Measurements from ENCODE around the gene ZNF423.

ZNF423 gene

DNA sequence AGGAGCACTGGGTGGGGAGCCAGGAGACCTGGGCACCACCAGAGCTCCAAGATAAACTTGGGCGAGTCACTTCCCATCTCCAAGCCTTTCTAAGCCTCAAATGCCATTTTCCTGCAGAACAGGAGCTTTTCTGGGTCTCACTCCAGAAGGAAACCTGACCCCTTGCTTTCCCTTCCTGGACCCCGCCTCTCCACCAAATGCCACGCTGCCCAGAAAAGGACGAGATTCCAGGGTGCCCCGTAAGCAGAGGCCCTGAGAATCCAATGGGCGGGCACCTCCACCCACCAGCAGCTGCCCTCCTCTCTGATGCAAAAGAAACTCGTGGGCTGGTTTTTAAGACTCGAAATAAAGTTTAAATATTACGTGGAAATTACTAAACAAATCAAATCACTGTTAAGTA is 31.3 kb downstream of the ZNF423 start:
- no peak for DNase-seq (ENCODE audit: insufficient read length, low spot score)
- FAIRE-seq = no peak
- TF ChIP-seq, protein P1, sequence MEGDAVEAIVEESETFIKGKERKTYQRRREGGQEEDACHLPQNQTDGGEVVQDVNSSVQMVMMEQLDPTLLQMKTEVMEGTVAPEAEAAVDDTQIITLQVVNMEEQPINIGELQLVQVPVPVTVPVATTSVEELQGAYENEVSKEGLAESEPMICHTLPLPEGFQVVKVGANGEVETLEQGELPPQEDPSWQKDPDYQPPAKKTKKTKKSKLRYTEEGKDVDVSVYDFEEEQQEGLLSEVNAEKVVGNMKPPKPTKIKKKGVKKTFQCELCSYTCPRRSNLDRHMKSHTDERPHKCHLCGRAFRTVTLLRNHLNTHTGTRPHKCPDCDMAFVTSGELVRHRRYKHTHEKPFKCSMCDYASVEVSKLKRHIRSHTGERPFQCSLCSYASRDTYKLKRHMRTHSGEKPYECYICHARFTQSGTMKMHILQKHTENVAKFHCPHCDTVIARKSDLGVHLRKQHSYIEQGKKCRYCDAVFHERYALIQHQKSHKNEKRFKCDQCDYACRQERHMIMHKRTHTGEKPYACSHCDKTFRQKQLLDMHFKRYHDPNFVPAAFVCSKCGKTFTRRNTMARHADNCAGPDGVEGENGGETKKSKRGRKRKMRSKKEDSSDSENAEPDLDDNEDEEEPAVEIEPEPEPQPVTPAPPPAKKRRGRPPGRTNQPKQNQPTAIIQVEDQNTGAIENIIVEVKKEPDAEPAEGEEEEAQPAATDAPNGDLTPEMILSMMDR (IDR thresholded peaks at IDR 0.05; ENCODE audit: insufficient read depth, missing control alignments) = no peak

DNA sequence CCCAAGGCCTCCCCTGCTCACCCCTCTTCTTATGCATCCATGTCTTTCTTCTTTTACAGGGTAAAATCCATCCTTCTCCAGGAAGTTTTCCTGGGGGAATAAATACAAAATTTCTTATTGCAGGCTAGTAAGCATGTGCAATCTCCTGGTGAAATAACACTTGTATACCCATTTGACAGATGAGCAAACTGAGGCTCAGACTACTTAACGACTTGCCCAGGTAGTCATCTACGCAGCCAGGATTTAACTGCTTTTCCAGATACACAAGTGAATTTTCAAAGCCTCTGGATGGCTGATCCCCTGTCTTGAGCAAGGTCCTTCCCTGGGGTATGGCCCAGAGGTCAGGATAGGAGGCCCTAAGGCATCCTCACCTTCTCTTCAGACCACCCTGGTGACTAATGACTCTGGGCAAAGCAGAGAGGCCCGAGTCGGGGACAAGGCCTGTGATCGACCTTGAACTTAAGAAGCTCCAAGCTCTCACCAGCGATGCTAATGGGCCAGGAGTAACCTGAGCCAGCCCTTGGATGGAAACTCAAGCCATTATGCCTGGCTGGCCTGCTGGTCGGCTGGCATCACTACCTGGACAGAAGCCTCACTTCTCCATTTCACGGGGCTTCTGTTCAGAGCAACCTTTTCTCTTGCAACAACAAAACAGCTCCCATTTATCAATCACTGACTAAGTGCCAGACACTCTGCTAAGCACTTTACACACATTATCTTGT is 33.1 kb downstream of the ZNF423 start:
- TF ChIP-seq, protein P1 (IDR thresholded peaks at IDR 0.05; ENCODE audit: insufficient read depth, missing control alignments) = no peak
- DNase-seq (ENCODE audit: insufficient read length, low spot score) (no peak), FAIRE-seq (no peak)

DNA sequence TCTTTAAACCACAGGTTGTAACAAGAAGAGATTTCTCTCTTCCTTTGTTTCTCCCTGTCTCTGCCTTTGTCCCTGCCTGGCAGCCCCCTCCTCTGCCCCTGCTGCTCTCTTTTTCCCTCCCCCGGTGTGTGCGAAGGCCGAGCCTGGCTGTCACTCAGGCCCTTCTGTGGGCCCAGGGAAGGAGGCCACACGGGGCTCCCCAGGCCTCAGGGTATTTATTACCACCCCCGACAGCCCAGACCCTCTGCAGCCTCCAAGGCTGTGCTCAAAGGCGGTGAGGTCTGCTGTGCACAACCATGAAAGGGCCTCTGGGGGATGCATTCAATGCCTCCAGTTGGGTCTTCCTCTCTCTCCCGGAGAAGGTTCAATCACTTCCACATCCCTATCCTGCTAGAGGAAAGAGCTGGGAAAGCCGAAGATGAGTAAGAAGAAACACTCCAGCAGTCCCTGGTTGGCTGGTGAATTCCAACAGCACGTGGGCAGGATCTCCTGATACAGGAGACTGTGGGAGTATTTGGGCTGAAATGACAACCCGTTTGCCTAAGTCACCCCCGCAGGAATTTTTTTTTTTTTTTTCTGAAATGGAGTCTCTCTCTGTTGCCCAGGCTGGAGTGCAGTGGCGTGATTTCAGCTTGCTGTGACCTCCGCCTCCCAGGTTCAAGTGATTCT is 34.2 kb downstream of the ZNF423 start:
- DNase-seq (ENCODE audit: insufficient read length, low spot score) = no peak
- TF ChIP-seq, protein P1 (IDR thresholded peaks at IDR 0.05; ENCODE audit: insufficient read depth, missing control alignments) = no peak
- no peak for FAIRE-seq

DNA sequence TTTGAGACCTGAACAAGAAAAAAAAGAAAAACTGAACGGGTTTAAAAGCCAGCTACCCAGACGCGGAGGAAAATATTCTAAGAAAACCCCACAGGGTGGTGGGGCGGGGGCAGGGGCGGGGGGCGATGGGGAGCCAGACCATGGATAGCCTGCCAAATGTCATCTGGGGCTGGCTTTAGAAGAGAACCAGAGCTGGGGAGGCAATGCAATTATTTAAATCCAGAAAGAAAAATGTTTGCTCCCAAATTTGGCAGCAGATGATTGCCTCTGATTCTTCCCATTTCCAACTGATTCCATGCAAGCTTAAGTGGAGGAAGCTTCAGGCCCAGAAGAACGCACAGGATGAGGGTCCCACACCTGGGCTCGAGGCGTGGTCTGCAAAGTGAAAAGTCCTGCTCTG is 34.8 kb downstream of the ZNF423 start:
- no peak for FAIRE-seq
- no peak for DNase-seq (ENCODE audit: insufficient read length, low spot score)
- TF ChIP-seq, protein P1 (IDR thresholded peaks at IDR 0.05; ENCODE audit: insufficient read depth, missing control alignments) = no peak

DNA sequence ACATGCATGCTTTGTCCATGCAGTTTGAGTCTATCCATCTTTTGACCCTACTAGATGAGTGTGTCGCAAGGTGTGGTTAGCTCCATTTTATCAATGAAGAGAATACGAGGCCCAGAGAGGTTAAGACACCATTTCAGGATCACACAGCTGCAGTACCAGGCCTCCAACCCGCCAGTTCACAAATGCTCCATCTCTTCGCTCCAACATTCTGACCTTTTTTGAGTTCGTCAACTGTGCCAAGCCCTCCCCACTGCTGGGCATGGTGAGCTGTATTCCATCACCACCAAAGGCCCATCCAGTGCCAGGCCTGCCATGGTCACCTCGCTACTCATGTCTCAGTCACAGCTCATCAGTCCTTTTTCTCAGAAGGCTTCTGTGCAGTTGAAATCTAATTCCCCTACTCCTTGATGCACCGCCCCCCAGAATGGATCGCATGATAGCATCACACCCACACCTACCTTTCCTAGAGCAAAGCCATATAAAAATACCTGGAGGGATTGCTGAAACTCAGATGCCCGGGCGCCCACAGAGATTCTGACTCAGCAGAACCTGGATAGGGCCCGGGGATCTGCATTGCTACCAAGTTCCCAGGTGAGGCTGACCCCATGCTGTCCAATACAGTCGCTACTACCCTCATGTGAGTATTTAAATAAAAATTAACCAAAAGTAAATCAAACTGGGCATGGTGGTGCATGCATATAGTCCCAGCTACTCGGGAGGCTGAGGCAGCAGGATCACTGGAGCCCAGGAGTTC is 38.0 kb downstream of the ZNF423 start:
- TF ChIP-seq, protein P1 (IDR thresholded peaks at IDR 0.05; ENCODE audit: insufficient read depth, missing control alignments) = no peak
- FAIRE-seq (no peak), DNase-seq (ENCODE audit: insufficient read length, low spot score) (no peak)

DNA sequence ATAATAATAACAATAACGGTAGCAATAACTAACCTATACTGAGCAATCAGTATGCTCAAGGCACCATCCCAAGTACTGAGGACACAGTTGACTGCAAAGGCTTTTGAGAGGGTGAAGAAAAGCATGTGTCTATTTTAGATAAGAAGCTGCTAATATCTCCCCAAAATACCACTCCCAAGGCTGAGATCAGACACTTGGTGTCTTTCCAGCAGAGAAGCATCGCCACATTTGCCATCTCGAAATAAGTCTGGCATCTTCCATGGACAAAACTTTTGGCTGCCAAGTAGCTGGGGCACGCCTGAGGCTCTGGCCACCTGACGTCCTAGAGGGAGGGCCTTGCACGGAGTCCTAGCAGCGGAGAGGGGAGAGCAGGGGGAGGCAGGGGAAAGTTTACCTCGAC is 39.0 kb downstream of the ZNF423 start:
- TF ChIP-seq, protein P1 (IDR thresholded peaks at IDR 0.05; ENCODE audit: insufficient read depth, missing control alignments) = no peak
- FAIRE-seq = no peak
- DNase-seq (ENCODE audit: insufficient read length, low spot score) = no peak
